MG63 (cell line): Measurements from ENCODE around the gene ALDH7A1. TPM values are rescaled to one million over a fixed set of nuclear protein-coding genes. Genes with fewer than 3 reads are reported as not detected.

ENCODE experiments used
- total RNA-seq: library from RNA; depleted of rRNA; stranded (reverse); fragments of >200 nt; shearing (Covaris generic); gene quantifications from 2 replicates; pipeline ENCODE4 v1.2.3, GENCODE V29; 2014; ENCODE audit warnings: low replicate concordance; rRNA removed

ALDH7A1 gene
- total RNA-seq, 1 experiment from 2014 or later = 103 TPM

Other genes starting within 250 kb of the ALDH7A1 start
- gene GRAMD2B, start 171.8 kb downstream of the ALDH7A1 start, total RNA-seq = 6.2 and 30.3 TPM in 2 replicates
- 65.1 and 90.6 TPM in 2 replicates for gene PHAX, start 5.7 kb upstream of the ALDH7A1 start, total RNA-seq
- gene LMNB1, start 181.9 kb upstream of the ALDH7A1 start, total RNA-seq = 197 and 249 TPM in 2 replicates